ENCODE results near the gene IL36RN. TPM values are rescaled to one million over a fixed set of nuclear protein-coding genes. Genes with fewer than 3 reads are reported as not detected.

Gene IL36RN
- total RNA-seq, 1 experiment from 2014 or later: not detected

DNA sequence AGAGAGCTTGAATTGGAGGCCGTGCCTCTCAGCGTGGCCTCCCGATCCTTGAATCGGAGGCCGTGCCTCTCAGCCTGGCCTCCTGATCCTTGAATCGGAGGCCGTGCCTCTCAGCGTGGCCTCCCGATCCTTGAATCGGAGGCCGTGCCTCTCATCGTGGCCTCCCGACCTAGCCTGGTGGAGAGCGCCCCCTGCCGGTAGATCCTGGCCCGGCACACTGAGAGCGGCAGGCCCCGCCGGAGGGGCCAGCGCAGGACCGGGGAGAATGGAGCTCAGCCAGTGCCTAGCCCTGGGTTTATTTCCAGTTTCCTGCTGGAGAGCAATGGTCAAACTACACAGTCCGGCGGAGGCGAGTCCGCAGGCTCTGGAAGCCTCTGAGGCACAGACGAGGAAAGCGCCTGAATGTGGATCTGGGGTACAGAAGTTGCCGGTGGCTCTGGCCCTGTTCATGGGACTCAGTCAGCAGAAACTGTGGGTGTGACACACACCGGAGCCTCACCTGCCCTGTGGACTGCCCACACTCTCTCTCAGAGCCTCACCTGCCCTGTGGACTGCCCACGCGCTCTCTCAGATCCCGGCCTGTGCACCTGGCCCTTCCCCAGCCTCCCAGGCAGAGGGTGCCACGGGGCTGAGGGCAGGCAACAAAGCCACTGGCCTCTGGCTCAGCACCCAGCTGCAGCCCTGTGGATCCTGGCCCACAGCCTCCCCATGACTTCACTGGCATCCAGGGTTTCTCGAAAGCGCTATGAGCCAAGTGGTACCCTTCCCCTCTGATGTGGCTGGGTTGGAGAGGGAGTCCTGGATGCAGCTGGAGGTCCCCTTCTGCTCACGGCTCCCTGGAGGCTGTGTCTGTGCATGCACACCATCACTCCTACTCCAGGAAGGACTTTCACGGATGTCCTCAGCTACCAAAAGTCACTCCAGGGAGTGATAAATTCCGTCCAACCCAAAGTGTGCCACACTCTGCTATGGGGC is 7.8 kb upstream of the IL36RN start:
- no peak for DNase-seq (ENCODE audit: low spot score)

GRCh38 chr2:113052396-113052917 is 6.5 kb upstream of the IL36RN start, which contains the start of gene IL36B:
Gene IL36B (minus strand): TSS chr2:113052867.
- no peak for DNase-seq (ENCODE audit: low spot score)

DNA sequence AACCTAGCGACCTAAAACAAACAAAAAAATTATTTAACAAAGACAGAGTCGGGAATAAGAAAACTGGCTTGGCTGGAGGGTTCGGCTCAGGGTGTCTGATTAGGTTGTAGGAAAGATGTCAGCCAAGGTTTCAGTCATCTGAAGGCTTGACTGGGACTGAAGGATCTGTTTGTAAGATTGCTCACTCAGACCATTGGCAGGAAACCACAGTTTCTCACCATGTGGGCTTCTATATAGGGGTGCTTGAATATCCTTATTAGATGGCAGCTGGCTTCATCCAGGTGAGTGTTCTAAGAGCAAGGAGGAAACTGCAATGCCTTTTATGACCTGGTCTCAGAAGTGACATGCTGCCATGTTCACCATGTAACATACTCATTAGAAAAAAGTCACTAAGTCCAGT is 5.3 kb upstream of the IL36RN start:
- no peak for DNase-seq (ENCODE audit: low spot score)

GRCh38 chr2:113054066-113054465 is 4.9 kb upstream of the IL36RN start:
- no peak for DNase-seq (ENCODE audit: low spot score)

GRCh38 chr2:113056521-113056920 is 2.5 kb upstream of the IL36RN start:
- DNase-seq (ENCODE audit: low spot score): no peak

DNA sequence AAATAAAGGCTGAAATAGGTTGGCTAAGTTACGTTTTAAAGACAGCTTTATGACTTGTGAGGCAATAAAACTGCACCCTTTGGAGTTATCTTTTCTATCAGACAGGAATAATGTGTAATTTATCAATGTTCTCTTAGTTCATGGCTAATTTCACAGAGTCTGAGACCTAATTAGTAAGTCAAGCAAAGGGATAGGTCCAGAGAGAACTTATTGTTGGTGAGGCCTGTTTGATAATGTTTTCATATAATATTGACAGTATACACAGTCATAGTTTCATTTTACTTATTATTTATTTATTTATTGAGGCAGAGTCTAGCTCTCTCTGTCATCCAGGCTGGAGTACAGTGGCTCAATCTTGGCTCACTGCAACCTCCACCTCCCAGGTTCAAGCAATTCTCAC is 1.9 kb upstream of the IL36RN start:
- DNase-seq (ENCODE audit: low spot score): no peak

DNA sequence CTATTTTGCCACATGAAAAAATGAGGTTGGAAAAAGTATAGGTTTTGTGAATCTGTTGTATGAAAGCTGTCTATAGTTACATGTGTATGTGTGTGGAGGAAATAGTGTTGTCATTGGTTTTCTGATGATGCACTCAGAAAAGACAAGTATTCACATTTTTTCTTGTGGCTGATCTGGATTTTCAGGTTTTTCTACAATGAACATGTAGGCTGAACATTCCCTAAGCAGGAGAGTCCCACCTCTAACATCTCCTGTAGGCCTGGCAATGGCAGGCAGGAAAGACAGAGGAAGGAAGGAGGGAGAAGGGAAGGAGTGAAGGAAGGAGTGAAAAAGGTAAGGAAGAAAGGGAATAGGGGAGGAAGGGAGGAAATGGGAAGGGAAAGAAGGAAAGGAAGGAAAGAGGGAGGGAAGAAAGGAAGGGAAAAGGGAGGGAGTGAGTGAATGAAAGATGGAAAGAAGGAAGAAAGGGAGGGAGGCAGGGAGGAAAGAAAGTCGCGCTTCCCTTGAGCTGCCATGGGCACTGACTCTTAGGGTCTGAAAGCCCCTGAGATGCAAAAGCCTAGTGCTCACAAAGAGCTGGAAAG is 495 bp upstream of the IL36RN start:
- no peak for DNase-seq (ENCODE audit: low spot score)

DNA sequence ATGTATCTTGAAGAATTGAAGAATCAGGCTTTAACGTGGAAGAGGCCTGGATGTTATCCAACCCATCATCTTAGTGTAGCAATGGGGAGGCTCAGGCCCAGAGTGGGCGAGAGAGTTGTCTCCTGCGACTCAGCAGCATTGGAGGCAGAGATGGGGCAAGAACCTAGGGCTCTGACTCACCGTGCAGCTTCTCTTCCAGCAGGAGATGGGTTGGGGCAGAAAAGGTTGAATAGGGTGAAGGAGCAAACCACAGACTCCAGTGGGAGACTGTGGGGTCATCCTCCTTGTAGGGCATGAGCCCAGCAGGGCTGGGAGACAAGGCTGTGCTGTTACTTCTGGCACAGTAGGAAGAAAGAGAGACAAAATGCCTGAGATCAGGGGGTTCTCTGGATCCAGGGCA is 1.4 kb downstream of the IL36RN start:
- no peak for DNase-seq (ENCODE audit: low spot score)

DNA sequence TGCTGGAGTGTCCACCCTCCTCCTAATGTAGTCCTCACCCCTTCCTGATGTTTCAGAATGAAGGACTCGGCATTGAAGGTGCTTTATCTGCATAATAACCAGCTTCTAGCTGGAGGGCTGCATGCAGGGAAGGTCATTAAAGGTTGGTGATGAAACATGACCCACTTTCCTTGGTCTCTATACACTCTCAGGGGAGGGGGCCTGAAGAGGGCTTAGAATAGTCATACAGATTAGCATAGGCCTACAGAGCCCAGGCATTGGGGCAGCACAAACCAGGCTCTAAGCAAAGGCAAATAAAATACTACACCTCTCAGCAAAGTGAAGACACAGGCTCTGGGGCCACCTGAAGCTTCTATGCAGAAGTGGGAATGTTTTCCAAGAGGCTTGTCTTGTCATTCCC is 1.8 kb downstream of the IL36RN start:
- no peak for DNase-seq (ENCODE audit: low spot score)

DNA sequence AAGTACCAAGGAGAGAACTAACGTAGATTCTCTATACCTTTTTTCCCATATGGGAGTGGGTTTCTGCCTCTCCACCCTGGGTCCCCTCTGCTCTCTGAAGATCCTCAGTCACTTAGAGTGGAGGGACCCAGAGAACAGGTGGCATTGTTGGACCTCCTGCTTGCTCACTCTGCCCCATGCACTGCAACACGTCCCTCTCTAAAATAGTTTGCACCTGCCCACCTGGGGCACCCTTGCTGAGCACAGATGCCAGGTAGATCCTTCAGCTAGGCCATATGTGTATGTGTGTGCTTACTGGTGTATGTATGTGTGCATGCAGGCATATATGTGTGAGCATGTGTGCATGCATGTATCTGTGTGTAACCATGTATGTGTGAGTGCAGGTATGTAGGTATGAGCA is 2.2 kb downstream of the IL36RN start:
- no peak for DNase-seq (ENCODE audit: low spot score)

DNA sequence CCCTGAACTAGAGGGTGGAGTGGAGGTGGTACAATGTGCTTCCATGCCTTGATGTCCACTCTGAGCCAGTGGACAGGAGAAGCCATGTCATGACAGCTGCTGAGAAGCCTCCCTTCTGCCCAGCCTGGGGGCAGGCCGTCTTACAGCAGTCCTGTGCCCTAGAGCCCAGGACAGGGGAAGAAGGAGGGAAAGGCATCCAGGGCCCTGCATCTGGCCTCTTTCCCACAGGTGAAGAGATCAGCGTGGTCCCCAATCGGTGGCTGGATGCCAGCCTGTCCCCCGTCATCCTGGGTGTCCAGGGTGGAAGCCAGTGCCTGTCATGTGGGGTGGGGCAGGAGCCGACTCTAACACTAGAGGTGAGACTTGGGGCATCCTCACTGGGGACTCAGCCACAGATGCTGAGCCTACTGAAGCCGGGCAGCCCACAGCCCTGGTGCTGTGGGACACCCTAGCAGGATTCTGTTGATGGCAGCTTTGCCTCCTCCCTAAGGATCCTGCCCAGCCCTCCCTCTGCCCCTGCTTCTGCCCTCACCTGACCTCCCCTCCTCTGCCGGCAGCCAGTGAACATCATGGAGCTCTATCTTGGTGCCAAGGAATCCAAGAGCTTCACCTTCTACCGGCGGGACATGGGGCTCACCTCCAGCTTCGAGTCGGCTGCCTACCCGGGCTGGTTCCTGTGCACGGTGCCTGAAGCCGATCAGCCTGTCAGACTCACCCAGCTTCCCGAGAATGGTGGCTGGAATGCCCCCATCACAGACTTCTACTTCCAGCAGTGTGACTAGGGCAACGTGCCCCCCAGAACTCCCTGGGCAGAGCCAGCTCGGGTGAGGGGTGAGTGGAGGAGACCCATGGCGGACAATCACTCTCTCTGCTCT is 3.1 kb downstream of the IL36RN start:
- DNase-seq (ENCODE audit: low spot score): no peak

DNA sequence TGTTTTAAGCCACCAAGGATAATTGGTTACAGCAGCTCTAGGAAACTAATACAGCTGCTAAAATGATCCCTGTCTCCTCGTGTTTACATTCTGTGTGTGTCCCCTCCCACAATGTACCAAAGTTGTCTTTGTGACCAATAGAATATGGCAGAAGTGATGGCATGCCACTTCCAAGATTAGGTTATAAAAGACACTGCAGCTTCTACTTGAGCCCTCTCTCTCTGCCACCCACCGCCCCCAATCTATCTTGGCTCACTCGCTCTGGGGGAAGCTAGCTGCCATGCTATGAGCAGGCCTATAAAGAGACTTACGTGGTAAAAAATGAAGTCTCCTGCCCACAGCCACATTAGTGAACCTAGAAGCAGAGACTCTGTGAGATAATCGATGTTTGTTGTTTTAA is 5.3 kb downstream of the IL36RN start:
- DNase-seq (ENCODE audit: low spot score): no peak

GRCh38 chr2:113064898-113065297 is 5.9 kb downstream of the IL36RN start:
- no peak for DNase-seq (ENCODE audit: low spot score)

- no peak for DNase-seq (ENCODE audit: low spot score)
Measured at GRCh38 chr2:113067681-113068080, 8.7 kb downstream of the IL36RN start, which contains the start of gene IL1F10. Gene IL1F10 (plus strand): TSS chr2:113067970. CDS start chr2:113072739, 4,769 bp downstream.

- DNase-seq (ENCODE audit: low spot score): no peak
Measured at GRCh38 chr2:113068249-113068648, 9.3 kb downstream of the IL36RN start.

GRCh38 chr2:113068706-113069485 is 9.9 kb downstream of the IL36RN start:
- DNase-seq (ENCODE audit: low spot score): no peak

- DNase-seq (ENCODE audit: low spot score): no peak
Measured at GRCh38 chr2:113069676-113070605, 10.9 kb downstream of the IL36RN start.

DNA sequence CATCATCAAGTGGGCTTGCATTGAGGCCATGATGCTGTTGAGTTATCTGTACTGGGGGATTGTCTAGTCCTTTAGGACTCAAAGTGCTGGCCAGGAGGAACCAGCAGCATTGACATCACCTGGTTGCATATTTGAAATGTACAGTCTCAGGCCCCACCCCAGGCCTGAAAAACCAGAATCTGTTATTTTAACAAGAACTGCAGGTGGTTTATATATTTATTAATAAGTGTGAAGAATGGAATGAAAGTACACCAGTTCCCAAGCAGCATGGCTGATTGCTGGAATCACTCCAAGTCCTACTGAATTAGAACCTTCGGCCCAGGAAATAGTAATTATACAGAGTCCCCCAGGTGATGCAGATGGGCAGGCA is 11.6 kb downstream of the IL36RN start:
- no peak for DNase-seq (ENCODE audit: low spot score)

DNA sequence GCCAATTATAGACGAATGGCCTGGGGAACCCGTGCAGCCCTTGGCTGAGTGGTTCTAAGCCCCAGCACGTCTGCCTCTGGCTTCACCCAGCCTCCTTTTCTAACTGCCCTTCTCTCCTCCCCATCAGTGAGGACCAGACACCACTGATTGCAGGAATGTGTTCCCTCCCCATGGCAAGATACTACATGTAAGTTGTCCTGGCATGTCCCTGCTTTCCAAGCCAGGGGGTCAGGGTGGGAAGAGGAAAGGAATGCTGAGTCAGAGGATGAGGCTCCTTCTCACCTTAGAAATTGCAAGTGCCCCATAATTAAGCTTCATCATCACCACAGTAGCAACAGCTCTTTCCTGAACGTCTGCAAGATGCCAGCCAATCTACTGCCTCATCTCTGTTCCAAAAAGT is 13.6 kb downstream of the IL36RN start:
- DNase-seq (ENCODE audit: low spot score): no peak

DNA sequence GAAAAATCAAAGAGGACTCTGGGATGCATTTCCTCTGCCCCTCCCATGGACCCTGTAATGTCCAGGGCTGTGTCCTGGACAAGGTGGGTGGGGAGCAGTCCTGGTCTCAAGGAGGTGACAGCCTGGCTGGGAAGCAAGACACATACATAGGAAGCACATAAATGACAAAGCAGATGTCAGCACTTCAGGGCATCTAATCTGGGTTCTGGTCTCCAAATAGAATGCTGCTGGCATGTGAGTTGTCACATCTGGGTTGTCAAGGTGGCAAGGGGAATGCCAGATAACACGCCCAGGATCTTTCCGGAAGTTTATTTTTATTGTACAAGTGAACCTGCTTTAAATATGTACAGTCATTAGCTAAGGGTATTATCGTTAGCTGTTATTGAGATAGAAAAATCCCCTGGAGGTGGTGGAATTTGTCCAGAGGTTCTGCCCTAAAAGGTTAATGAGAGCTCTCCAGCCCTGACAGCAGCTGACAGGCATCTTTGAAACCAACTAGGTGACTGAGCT is 14.4 kb downstream of the IL36RN start:
- no peak for DNase-seq (ENCODE audit: low spot score)

Data from H4 (cell line).